K562 (cell line): ENCODE measurements around the gene STAMBPL1. TPM values are rescaled to one million over a fixed set of nuclear protein-coding genes. Genes with fewer than 3 reads are reported as not detected.

Experiments used
- ATAC-seq: fragments of 200-7000 bp; cut with Tn5 transposase; 3 replicates; pipeline ENCODE4 v1.9.1; 2020; ENCODE audit warnings: moderate library complexity
- BruUV-seq: library from RNA; stranded (reverse); fragments of 400-500 nt; replicated peaks from 2 replicates; lab custom pipeline; 2021; lab: Mats Ljungman, UMichigan
- CTCF ChIA-PET: fragments of 300-600 bp; formaldehyde crosslinking; extraction: SDS; loops from one replicate; lab custom pipeline; 2021; ENCODE audit warnings: low intra/inter-chr PET ratio; lab: Yijun Ruan, JAX
- POLR2A ChIA-PET: fragments of 300-600, 350-650 bp; sonication (Branson Sonifier 250); formaldehyde crosslinking; extraction: SDS; loops from one replicate; lab custom pipeline; 2021; ENCODE audit warnings: antibody characterized with exemption, inconsistent platforms; lab: Yijun Ruan, JAX
- DNase-seq, 4 experiments: peaks; one replicate each; pipeline versions ENCODE4 v3.0.0 to v3.0.0-alpha.2; 2011 to 2018; ENCODE audit warnings: low spot score in 3 of 4, mixed read lengths in 3 of 4; ENCODE audit errors: extremely low read depth in 1 of 4
- FAIRE-seq: peaks from 2 replicates; lab custom pipeline; 2011; peaks lifted over from hg19 to GRCh38; lab: Jason Lieb, UNC
- H2AFZ ChIP-seq: 2 replicates; pipeline ENCODE4 v1.6.0; 2011; ENCODE audit warnings: low read depth, low read length, control low read depth, inconsistent platforms
- H3K27ac ChIP-seq: fragments of 200-600 bp; 3 replicates; pipeline ENCODE4 v1.8.0; 2011; ENCODE audit warnings: low read depth, mild to moderate bottlenecking, control low read depth, inconsistent platforms, low read length, moderate library complexity, mixed read lengths; ENCODE audit errors: extremely low read depth
- H3K27me3 ChIP-seq, 2 experiments: fragments of 300-600 bp in 1 of 2; 2 replicates in 1 of 2; 3 replicates in 1 of 2; pipeline versions ENCODE4 v1.6.0 to v1.8.0; 2011; ENCODE audit warnings: inconsistent platforms in 2 of 2, low read length in 2 of 2, mild to moderate bottlenecking in 1 of 2, mixed read lengths in 1 of 2, moderate library complexity in 1 of 2; ENCODE audit not compliant: control insufficient read depth in 2 of 2, insufficient read depth in 2 of 2
- H3K36me3 ChIP-seq: fragments of 300-600 bp; 3 replicates; pipeline ENCODE4 v1.8.0; 2011; ENCODE audit warnings: mild to moderate bottlenecking, low read length, inconsistent platforms; ENCODE audit not compliant: control insufficient read depth, insufficient read depth
- H3K4me1 ChIP-seq, 2 experiments: fragments of 200-600 bp in 1 of 2; replicated peaks in 1 of 2; 2 replicates in 1 of 2; 3 replicates in 1 of 2; pipeline versions ENCODE4 v1.5.1 to v1.8.0; 2011; ENCODE audit warnings: inconsistent platforms in 2 of 2, low read length in 2 of 2, mild to moderate bottlenecking in 1 of 2, mixed read lengths in 1 of 2, moderate library complexity in 1 of 2; ENCODE audit not compliant: control insufficient read depth in 2 of 2, insufficient read depth in 2 of 2
- H3K4me2 ChIP-seq: 2 replicates; pipeline ENCODE4 v1.6.1; 2011; ENCODE audit warnings: low read length, control low read depth, inconsistent platforms, mixed read lengths; ENCODE audit not compliant: insufficient read depth
- H3K4me3 ChIP-seq: fragments of 200-600 bp; sonication (generic), shearing (Covaris generic); 2 replicates; pipeline ENCODE4 v1.5.1; 2016; ENCODE audit warnings: control low read depth, inconsistent platforms
- H3K79me2 ChIP-seq: fragments of 200-600 bp; 3 replicates; pipeline ENCODE4 v1.8.0; 2011; ENCODE audit warnings: low read length, inconsistent platforms; ENCODE audit not compliant: control insufficient read depth, insufficient read depth
- H3K9ac ChIP-seq, 2 experiments: 2 replicates each; pipeline versions ENCODE4 v1.6.0 to v1.6.1; 2011; ENCODE audit warnings: low read depth in 2 of 2, low read length in 2 of 2, control low read depth in 1 of 2, inconsistent platforms in 1 of 2, mild to moderate bottlenecking in 1 of 2, mixed read lengths in 1 of 2; ENCODE audit not compliant: insufficient read depth in 1 of 2
- H3K9me1 ChIP-seq: one replicate; pipeline ENCODE4 v1.6.0; 2011; ENCODE audit warnings: inconsistent platforms, mild to moderate bottlenecking, low read length, moderate library complexity; ENCODE audit not compliant: control insufficient read depth, insufficient read depth
- H3K9me3 ChIP-seq: replicated peaks from 2 replicates; pipeline ENCODE4 v1.5.1; 2011; ENCODE audit warnings: low read depth, low read length, inconsistent platforms; ENCODE audit not compliant: control insufficient read depth, insufficient read depth
- H4K20me1 ChIP-seq: replicated peaks from 2 replicates; pipeline ENCODE4 v1.6.1; 2011; ENCODE audit warnings: low read length, inconsistent platforms, mixed read lengths; ENCODE audit not compliant: control insufficient read depth, insufficient read depth
- BMI1 ChIP-seq: fragments of 150-350 bp; IDR thresholded peaks from 2 replicates; pipeline ENCODE4 v1.6.1; 2014; ENCODE audit warnings: low read length
- CCAR2 ChIP-seq: fragments of 200-400 bp; formaldehyde crosslinking; IDR thresholded peaks from 2 replicates; pipeline ENCODE4 v1.6.1; 2017; ENCODE audit warnings: mild to moderate bottlenecking, low read depth, low read length
- EWSR1 ChIP-seq: fragments of 450-650 bp; IDR thresholded peaks from 2 replicates; pipeline ENCODE4 v1.6.1; 2018; ENCODE audit warnings: borderline replicate concordance, mild to moderate bottlenecking, low read depth, moderate library complexity; ENCODE audit not compliant: partially characterized antibody
- FOXA3 ChIP-seq, 2 experiments: fragments of 450-650 bp in 1 of 2; sonication (generic) in 1 of 2; formaldehyde crosslinking; IDR thresholded peaks in 1 of 2; conservative IDR thresholded peaks in 1 of 2; 2 replicates each; pipeline versions ENCODE4 v1.4.0 to v1.8.0; 2020 to 2022; ENCODE audit warnings: mild to moderate bottlenecking in 2 of 2, missing genetic modification reagents in 1 of 2
- MBD1 ChIP-seq: fragments of 250-450 bp; sonication (Bioruptor Pico); IDR thresholded peaks from 2 replicates; pipeline ENCODE4 v1.8.0; 2022; ENCODE audit warnings: inconsistent platforms
- NELFE ChIP-seq: IDR thresholded peaks from 2 replicates; pipeline ENCODE4 v1.6.1; 2011; ENCODE audit warnings: mild to moderate bottlenecking; ENCODE audit not compliant: insufficient read depth, insufficient read length
- RUNX1 ChIP-seq: sonication (generic); IDR thresholded peaks from 2 replicates; pipeline ENCODE4 v1.6.1; 2016; ENCODE audit warnings: antibody characterized with exemption, low read depth
- STAT5B ChIP-seq: fragments of 250-450 bp; sonication (Bioruptor Pico); IDR thresholded peaks from 2 replicates; pipeline ENCODE4 v1.8.0; 2021; ENCODE audit warnings: mild to moderate bottlenecking, inconsistent platforms
- TRIM25 ChIP-seq: fragments of 450-650 bp; IDR thresholded peaks from 2 replicates; pipeline ENCODE4 v1.7.0; 2016; ENCODE audit warnings: borderline replicate concordance
- ZNF707 ChIP-seq: fragments of 250-450 bp; sonication (Bioruptor Pico); conservative IDR thresholded peaks from 2 replicates; pipeline ENCODE4 v1.8.0; 2022; ENCODE audit warnings: inconsistent platforms, mild to moderate bottlenecking, moderate library complexity
- ZSCAN29 ChIP-seq: fragments of 450-650 bp; IDR thresholded peaks from 2 replicates; pipeline ENCODE4 v1.6.1; 2017
- WGBS: fragments of 100-300 bp; shearing (Covaris generic); methylation state at CpG from one replicate; pipeline ENCODE4 v1.1.6; 2016; ENCODE audit warnings: low coverage, mixed read lengths; ENCODE audit not compliant: insufficient coverage; ENCODE audit errors: missing lambda C conversion rate; 5-methylcytosine and 5-hydroxymethylcytosine counted together
- in situ Hi-C: fragments of 300-500 bp; cut with MboI; formaldehyde crosslinking; loops from 4 replicates; pipeline ENCODE4 v1.15.0; 2018; ENCODE audit warnings: inconsistent platforms, mixed read lengths
- intact Hi-C: fragments of 100-400 bp; cut with micrococcal nuclease; formaldehyde crosslinking; loops from 2 replicates; pipeline ENCODE4 v1.14.2; 2022
- polyA plus RNA-seq, 8 experiments: library from polyadenylated mRNA; depleted of rRNA in 4 of 8; stranded (reverse) in 5 of 8; unstranded in 3 of 8; fragments of >200 nt; fragmentation: Nextera tagmentation in 2 of 8; fragmentation: Illumina TruSeq in 1 of 8; extraction: Ambion mirVana in 2 of 8; extraction: Trizol in 1 of 8; gene quantifications; 2 replicates each; pipeline versions ENCODE4 v1.2.1 to v1.2.3, GENCODE V29; 2011 to 2014; ENCODE audit warnings: inconsistent platforms in 1 of 8, missing spikeins in 1 of 8
- total RNA-seq, 7 experiments: library from RNA; depleted of rRNA in 6 of 7; stranded (reverse); fragments of >200 nt in 6 of 7; fragmentation: Illumina TruSeq in 2 of 7; extraction: Trizol in 2 of 7; gene quantifications; 2 replicates each; pipeline versions ENCODE4 v1.2.1 to v1.2.3, GENCODE V29; 2011 to 2021; ENCODE audit warnings: low replicate concordance in 1 of 7

STAMBPL1 gene
- total and polyA plus RNA-seq, 9 of the 15 experiments (the other 6 are each of a cell fraction or from before 2014, with no cell fraction given), result 0.09 TPM; not detected in 8

DNA sequence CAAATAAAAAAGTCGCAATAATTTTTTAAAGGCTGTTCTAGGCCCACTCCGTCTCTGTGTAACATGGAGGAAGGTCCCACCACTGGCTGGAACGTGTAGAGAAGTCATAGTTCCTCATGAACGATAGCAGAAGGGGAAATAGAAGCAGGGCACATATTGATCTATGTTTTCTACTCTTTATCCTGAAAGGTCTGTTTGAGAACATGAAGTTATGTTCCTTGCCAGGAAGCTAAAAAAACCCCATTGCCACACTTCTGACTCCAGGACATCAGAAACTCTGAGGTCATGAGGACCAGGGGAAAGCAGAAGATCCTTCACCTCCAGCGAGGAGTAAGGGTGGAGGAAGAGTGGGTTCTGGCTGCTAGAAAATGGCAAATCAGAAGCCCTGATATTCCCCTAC is 39.2 kb upstream of the STAMBPL1 start:
- H3K4me2 ChIP-seq, result no peak overlapping the region
- TF ChIP-seq NELFE (no peak), TRIM25 (no peak), BMI1 (no peak), RUNX1 (no peak), EWSR1 (no peak), MBD1 (CRISPR knock-in tag) (no peak), STAT5B (CRISPR knock-in tag) (no peak), ZNF707 (no peak), FOXA3 (CRISPR knock-in tag; conservative IDR thresholded peaks at IDR 0.05 in 1 of 2, IDR thresholded peaks at IDR 0.05 in 1 of 2) (no peak), CCAR2 (no peak), ZSCAN29 (no peak)
- no peaks in the 10 kb centered on the region for H3K9me1 ChIP-seq
- no peak for DNase-seq
- ATAC-seq, result no peak
- H2AFZ ChIP-seq, result no peak overlapping the region
- no peak for FAIRE-seq
- no TSS peak for BruUV-seq
- no peaks in the 10 kb centered on the region for H3K79me2 ChIP-seq
- H3K9me3 ChIP-seq, result no peaks in the 10 kb centered on the region
- no peak overlapping the region for H3K9ac ChIP-seq
- H4K20me1 ChIP-seq, result no peaks in the 10 kb centered on the region
- no peaks in the 10 kb centered on the region for H3K36me3 ChIP-seq
- POLR2A ChIA-PET, result no interaction called here
- H3K4me3 ChIP-seq, result no peak overlapping the region
- WGBS, result 0% methylated on average over 5 of the region's 5 CpGs
- no peak overlapping the region for H3K27ac ChIP-seq
- no peaks in the 10 kb centered on the region for H3K4me1 ChIP-seq
- CTCF ChIA-PET, result no interaction called here
- in situ Hi-C loops (no loop called here), intact Hi-C loops (no loop called here)
- no peaks in the 10 kb centered on the region for H3K27me3 ChIP-seq
